Breast epithelium (tissue), 4 donors: ENCODE data around the gene PTPRN2. TPM values are rescaled to one million over a fixed set of nuclear protein-coding genes. Genes with fewer than 3 reads are reported as not detected.
"Not testable (repeated sequence)": the region's sequence is repeated elsewhere in the genome, so short reads cannot be mapped to it uniquely, and the experiment has no call there.

ENCODE experiments used
- DNase-seq, 2 donors: peaks; one replicate each; pipeline ENCODE4 v3.0.0-alpha.2; 2019; ENCODE audit warnings: low spot score in 2 of 2
- H3K27ac ChIP-seq, 2 donors: fragments of 200-600 bp; sonication (generic) in 1 of 2; one replicate each; pipeline ENCODE4 v1.5.1; 2016 to 2019; ENCODE audit warnings: mild to moderate bottlenecking in 1 of 2
- H3K27me3 ChIP-seq, 2 donors: fragments of 200-600 bp; sonication (generic) in 1 of 2; one replicate each; pipeline versions ENCODE4 v1.5.1 to v1.6.0; 2017 to 2019; ENCODE audit warnings: control low read depth in 1 of 2, mild to moderate bottlenecking in 1 of 2
- H3K36me3 ChIP-seq: fragments of 200-600 bp; one replicate; pipeline ENCODE4 v1.5.1; 2019
- H3K4me1 ChIP-seq, 2 donors: fragments of 200-600 bp; sonication (generic); one replicate each; pipeline ENCODE4 v1.5.1; 2016 to 2019; ENCODE audit warnings: control low read depth in 1 of 2
- H3K4me3 ChIP-seq, 3 donors: fragments of 200-600 bp; sonication (generic); 1 replicate in 2 of 3; 2 replicates in 1 of 3; pipeline ENCODE4 v1.5.1; 2016 to 2019; ENCODE audit warnings: mild to moderate bottlenecking in 3 of 3, moderate library complexity in 2 of 3
- H3K9me3 ChIP-seq, 2 donors: fragments of 200-600 bp; sonication (generic) in 1 of 2; one replicate each; pipeline ENCODE4 v1.5.1; 2016 to 2019; ENCODE audit warnings: control low read depth in 1 of 2
- CTCF ChIP-seq, 3 donors: fragments of 450-650 bp; IDR thresholded peaks; one replicate each; pipeline ENCODE4 v1.5.1; 2016 to 2017; ENCODE audit warnings: antibody characterized with exemption in 3 of 3, mild to moderate bottlenecking in 3 of 3, moderate library complexity in 3 of 3
- POLR2A ChIP-seq: fragments of 450-650 bp; IDR thresholded peaks from one replicate; pipeline ENCODE4 v1.6.1; 2016; ENCODE audit warnings: antibody characterized with exemption, mild to moderate bottlenecking, moderate library complexity
- POLR2AphosphoS5 ChIP-seq, 3 donors: sonication (generic); formaldehyde crosslinking; IDR thresholded peaks; one replicate each; pipeline ENCODE4 v1.6.1; 2017; ENCODE audit warnings: antibody characterized with exemption in 3 of 3
- intact Hi-C: fragments of 100-400 bp; cut with DNase I; formaldehyde crosslinking; loops from one replicate; pipeline ENCODE4 v1.15.1; 2023; ENCODE audit warnings: low total_unique reads
- total RNA-seq, 3 donors: library from RNA; depleted of rRNA; stranded (reverse); fragments of >200 nt; gene quantifications; one replicate each; pipeline ENCODE4 v1.1.0, GENCODE V29; 2016

The PTPRN2 gene
- total RNA-seq, 3 donors from 2014 or later: 1.6 to 2.2 (median 2.2) TPM

- no peak for DNase-seq
- H3K4me1 ChIP-seq: no peaks in the 10 kb centered on the region
- no peaks in the 10 kb centered on the region for H3K9me3 ChIP-seq
- no peak for TF ChIP-seq CTCF (IDR thresholded peaks at IDR 0.05)
- TF ChIP-seq POLR2A: no peak
- no peak for TF ChIP-seq POLR2AphosphoS5 (IDR thresholded peaks at IDR 0.05)
- intact Hi-C loops: no loop called here
- H3K36me3 ChIP-seq: no peaks in the 10 kb centered on the region
- no peak overlapping the region for H3K4me3 ChIP-seq
- peaks cover 0 to 15% of the 10 kb centered on the region in 2 donors for H3K27me3 ChIP-seq
- H3K27ac ChIP-seq: no peak overlapping the region
Measured at GRCh38 chr7:157736341-157736740, 851.3 kb downstream of the PTPRN2 start.

- DNase-seq: no peak
- no peaks in the 10 kb centered on the region for H3K9me3 ChIP-seq
- H3K4me3 ChIP-seq: no peak overlapping the region
- no peaks in the 10 kb centered on the region for H3K36me3 ChIP-seq
- no peak overlapping the region for H3K27ac ChIP-seq
- H3K27me3 ChIP-seq: peaks cover 0 to 15% of the 10 kb centered on the region in 2 donors
- intact Hi-C loops: no loop called here
- TF ChIP-seq POLR2AphosphoS5 (IDR thresholded peaks at IDR 0.05): no peak
- no peak for TF ChIP-seq POLR2A
- TF ChIP-seq CTCF (IDR thresholded peaks at IDR 0.05): no peak
- no peaks in the 10 kb centered on the region for H3K4me1 ChIP-seq
Measured at GRCh38 chr7:157735826-157736225, 851.8 kb downstream of the PTPRN2 start.

GRCh38 chr7:157734676-157735640, 852.7 kb downstream of the PTPRN2 start:
- no peaks in the 10 kb centered on the region for H3K4me1 ChIP-seq
- intact Hi-C loops: no loop called here

GRCh38 chr7:157733760-157734395, 853.7 kb downstream of the PTPRN2 start:
- H3K9me3 ChIP-seq, DNase-seq, intact Hi-C loops, H3K4me3 ChIP-seq, H3K27ac ChIP-seq, H3K4me1 ChIP-seq, H3K36me3 ChIP-seq: not testable (repeated sequence)
- H3K27me3 ChIP-seq: peaks cover 0 to 11% of the 10 kb centered on the region in 2 donors

More at GRCh38 chr7:157734676-157735640, 852.7 kb downstream of the PTPRN2 start:
- H3K36me3 ChIP-seq: no peaks in the 10 kb centered on the region
- DNase-seq: no peak
- no peak overlapping the region for H3K4me3 ChIP-seq
- H3K27me3 ChIP-seq: peaks cover 0 to 15% of the 10 kb centered on the region in 2 donors
- no peaks in the 10 kb centered on the region for H3K9me3 ChIP-seq
- no peak for TF ChIP-seq CTCF (IDR thresholded peaks at IDR 0.05)
- no peak for TF ChIP-seq POLR2AphosphoS5 (IDR thresholded peaks at IDR 0.05)
- no peak for TF ChIP-seq POLR2A
- H3K27ac ChIP-seq: no peak overlapping the region

GRCh38 chr7:157731126-157731525, 856.5 kb downstream of the PTPRN2 start:
- intact Hi-C loops: no loop called here
- no peak for TF ChIP-seq POLR2AphosphoS5 (IDR thresholded peaks at IDR 0.05)
- TF ChIP-seq CTCF (IDR thresholded peaks at IDR 0.05): no peak
- no peak for TF ChIP-seq POLR2A
- Histone ChIP-seq H3K4me3 (no peak overlapping the region), H3K27ac (no peak overlapping the region), H3K36me3 (no peaks in the 10 kb centered on the region), H3K27me3 (peaks cover 0 to 6% of the 10 kb centered on the region in 2 donors), H3K4me1 (no peaks in the 10 kb centered on the region), H3K9me3 (no peaks in the 10 kb centered on the region)
- DNase-seq: no peak
